HepG2 (cell line): ENCODE data around the gene COG8. TPM values are rescaled to one million over a fixed set of nuclear protein-coding genes. Genes with fewer than 3 reads are reported as not detected.
"Not testable (repeated sequence)": the region's sequence is repeated elsewhere in the genome, so short reads cannot be mapped to it uniquely, and the experiment has no call there.

ENCODE experiments used
- ATAC-seq: fragments of 200-7000 bp; cut with Tn5 transposase; 3 replicates; pipeline ENCODE4 v1.9.1; 2020; ENCODE audit warnings: mild to moderate bottlenecking, moderate library complexity
- BruUV-seq: library from RNA; stranded (reverse); fragments of 400-500 nt; replicated peaks from 2 replicates; lab custom pipeline; 2021; lab: Mats Ljungman, UMichigan
- CTCF ChIA-PET: fragments of 300-600 bp; formaldehyde crosslinking; extraction: SDS; loops from one replicate; lab custom pipeline; 2021; ENCODE audit warnings: low total read pairs, inconsistent platforms, low intra/inter-chr PET ratio; lab: Yijun Ruan, JAX
- POLR2A ChIA-PET: fragments of 350-600 bp; sonication (Branson Sonifier 250); formaldehyde crosslinking; loops from one replicate; lab custom pipeline; 2020; ENCODE audit warnings: antibody characterized with exemption, inconsistent platforms; lab: Yijun Ruan, JAX
- DNase-seq: peaks from one replicate; pipeline ENCODE4 v3.0.0-alpha.2; 2015; ENCODE audit warnings: low spot score
- FAIRE-seq: peaks from 3 replicates; lab custom pipeline; 2011; peaks lifted over from hg19 to GRCh38; lab: Jason Lieb, UNC
- H2AFZ ChIP-seq: one replicate; pipeline ENCODE4 v1.6.1; 2011; ENCODE audit warnings: low read length, inconsistent platforms
- H3K27ac ChIP-seq: fragments of 300-600 bp; 3 replicates; pipeline ENCODE4 v1.8.0; 2011; ENCODE audit warnings: mixed run types, mild to moderate bottlenecking, mixed read lengths, low read length, inconsistent platforms; ENCODE audit not compliant: insufficient read depth; ENCODE audit errors: extremely low read length
- H3K27me3 ChIP-seq, 2 experiments: fragments of 200-600 bp in 1 of 2; 2 replicates in 1 of 2; 3 replicates in 1 of 2; pipeline versions ENCODE4 v1.6.0 to v1.8.0; 2011; ENCODE audit warnings: low read length in 2 of 2, mild to moderate bottlenecking in 2 of 2, moderate library complexity in 2 of 2, inconsistent platforms in 1 of 2; ENCODE audit not compliant: insufficient read depth in 2 of 2, control insufficient read depth in 1 of 2
- H3K36me3 ChIP-seq, 2 experiments: fragments of 200-600 bp in 1 of 2; replicated peaks in 1 of 2; 2 replicates in 1 of 2; 3 replicates in 1 of 2; pipeline versions ENCODE4 v1.5.1 to v1.8.0; 2011; ENCODE audit warnings: low read length in 2 of 2, inconsistent platforms in 1 of 2; ENCODE audit not compliant: insufficient read depth in 2 of 2, control insufficient read depth in 1 of 2
- H3K4me1 ChIP-seq: 2 replicates; pipeline ENCODE4 v1.5.1; 2012; ENCODE audit warnings: low read length, inconsistent platforms; ENCODE audit not compliant: insufficient read depth
- H3K4me2 ChIP-seq: 2 replicates; pipeline ENCODE4 v1.6.0; 2011; ENCODE audit warnings: low read depth, low read length, inconsistent platforms
- H3K4me3 ChIP-seq, 3 experiments: fragments of 200-600 bp in 1 of 3; sonication (generic), shearing (Covaris generic) in 1 of 3; replicated peaks in 1 of 3; 2 replicates each; pipeline ENCODE4 v1.5.1; 2011 to 2016; ENCODE audit warnings: low read length in 3 of 3, inconsistent platforms in 2 of 3, low read depth in 2 of 3, mild to moderate bottlenecking in 2 of 3, control low read depth in 1 of 3, mixed read lengths in 1 of 3; ENCODE audit not compliant: insufficient read depth in 1 of 3
- H3K79me2 ChIP-seq: one replicate; pipeline ENCODE4 v1.6.1; 2011; ENCODE audit warnings: low read length, inconsistent platforms; ENCODE audit not compliant: insufficient read depth
- H3K9ac ChIP-seq: 2 replicates; pipeline ENCODE4 v1.6.0; 2011; ENCODE audit warnings: mild to moderate bottlenecking, low read depth, low read length, inconsistent platforms; ENCODE audit not compliant: insufficient read depth
- H3K9me3 ChIP-seq: 2 replicates; pipeline ENCODE4 v1.5.1; 2012; ENCODE audit warnings: mild to moderate bottlenecking, low read length
- H4K20me1 ChIP-seq: 2 replicates; pipeline ENCODE4 v1.6.0; 2011; ENCODE audit warnings: inconsistent platforms, mild to moderate bottlenecking, low read length, moderate library complexity; ENCODE audit not compliant: insufficient read depth
- EP300 ChIP-seq, 3 experiments: sonication (generic) in 1 of 3; formaldehyde crosslinking in 1 of 3; IDR thresholded peaks; 2 replicates each; pipeline versions ENCODE4 v1.5.1 to v1.6.1; 2011 to 2020; ENCODE audit warnings: low read depth in 2 of 3, low read length in 2 of 3, borderline replicate concordance in 1 of 3, improper control_type of control experiment in 1 of 3, mild to moderate bottlenecking in 1 of 3, missing genetic modification reagents in 1 of 3, moderate library complexity in 1 of 3
- IKZF5 ChIP-seq: IDR thresholded peaks from 2 replicates; pipeline ENCODE4 v1.6.1; 2018; ENCODE audit warnings: missing genetic modification reagents, mild to moderate bottlenecking, missing compliant biosample characterization
- NCOR1 ChIP-seq: fragments of 200-600 bp; sonication (generic); IDR thresholded peaks from 2 replicates; pipeline ENCODE4 v1.7.0; 2017; ENCODE audit warnings: antibody characterized with exemption, low read length, borderline replicate concordance
- SRF ChIP-seq: IDR thresholded peaks from 2 replicates; pipeline ENCODE4 v1.6.1; 2011; ENCODE audit warnings: mild to moderate bottlenecking, low read depth, low read length, moderate library complexity
- TP53 ChIP-seq: sonication (generic); formaldehyde crosslinking; conservative IDR thresholded peaks from 2 replicates; pipeline ENCODE4 v1.4.0; 2020; ENCODE audit warnings: missing genetic modification reagents
- YEATS4 ChIP-seq: sonication (generic); formaldehyde crosslinking; IDR thresholded peaks from 2 replicates; pipeline ENCODE4 v1.4.0; 2020; ENCODE audit warnings: missing genetic modification reagents, borderline replicate concordance
- ZNF614 ChIP-seq: IDR thresholded peaks from 2 replicates; pipeline ENCODE4 v1.6.1; 2018; ENCODE audit warnings: missing biosample characterization, missing genetic modification reagents, inconsistent platforms, borderline replicate concordance
- ZNF639 ChIP-seq: conservative IDR thresholded peaks from 2 replicates; pipeline ENCODE4 v1.6.1; 2018; ENCODE audit warnings: missing genetic modification reagents
- ZNF644 ChIP-seq: IDR thresholded peaks from 2 replicates; pipeline ENCODE4 v1.6.1; 2016; ENCODE audit warnings: low read depth
- ZZZ3 ChIP-seq: sonication (generic); formaldehyde crosslinking; IDR thresholded peaks from 2 replicates; pipeline ENCODE4 v1.4.0; 2020; ENCODE audit warnings: missing genetic modification reagents, mild to moderate bottlenecking, borderline replicate concordance
- WGBS: methylation state at CpG from one replicate; pipeline ENCODE4 v1.1.6; 2017; ENCODE audit warnings: low lambda C conversion rate; 5-methylcytosine and 5-hydroxymethylcytosine counted together
- in situ Hi-C: cut with HindIII; loops from 2 replicates; pipeline ENCODE4 v1.10.0; 2017; ENCODE audit warnings: low pct_unique_long_range_greater_than_20kb; ENCODE audit not compliant: extremely low pct_ligation_motif_present
- intact Hi-C: fragments of 100-400 bp; cut with micrococcal nuclease; formaldehyde crosslinking; loops from one replicate; pipeline ENCODE4 v1.10.0; 2022; ENCODE audit not compliant: unreplicated experiment
- polyA plus RNA-seq, 8 experiments: library from polyadenylated mRNA; depleted of rRNA in 3 of 8; stranded (reverse) in 7 of 8; unstranded in 1 of 8; fragments of >200 nt; fragmentation: Illumina TruSeq in 4 of 8; extraction: Trizol in 4 of 8; gene quantifications; 2 replicates each; pipeline versions ENCODE4 v1.2.1 to v1.2.3, GENCODE V29; 2011 to 2016; ENCODE audit warnings: low read depth in 4 of 8, missing spikeins in 1 of 8, mixed read lengths in 1 of 8; ENCODE audit not compliant: insufficient read depth in 1 of 8
- total RNA-seq, 5 experiments: library from RNA; depleted of rRNA; stranded (reverse); fragments of >200 nt; fragmentation: Illumina TruSeq; extraction: Trizol; gene quantifications; 2 replicates each; pipeline ENCODE4 v1.2.3, GENCODE V29; 2016; ENCODE audit warnings: low read depth in 1 of 5
- TF ChIP-seq, protein P1 (sequence below): sonication (generic); formaldehyde crosslinking; IDR thresholded peaks from 2 replicates; pipeline ENCODE4 v1.5.0; 2020; ENCODE audit warnings: mild to moderate bottlenecking, missing genetic modification reagents, borderline replicate concordance

COG8 gene
- total and polyA plus RNA-seq, 2 of the 13 experiments (the other 11 are each of a cell fraction or from before 2014, with no cell fraction given), result 45.5 to 52.1 TPM

- in situ Hi-C loops, H3K27ac ChIP-seq, BruUV-seq, H3K9me3 ChIP-seq, intact Hi-C loops, FAIRE-seq, H3K27me3 ChIP-seq, H3K79me2 ChIP-seq, ATAC-seq, H4K20me1 ChIP-seq, CTCF ChIA-PET, H2AFZ ChIP-seq, DNase-seq, H3K4me3 ChIP-seq, H3K9ac ChIP-seq, POLR2A ChIA-PET, H3K4me2 ChIP-seq: not testable (repeated sequence)
- Histone ChIP-seq H3K36me3 (peaks cover 6 to 13% of the 10 kb centered on the region in 2 experiments; a peak in 4 of 5 replicates), H3K4me1 (peaks cover 16% of the 10 kb centered on the region)
- 98% methylated on average over 9 of the region's 9 CpGs for WGBS
These were observed 20.7 kb upstream of the COG8 start for GRCh38 chr16:69360070-69360469.

DNA sequence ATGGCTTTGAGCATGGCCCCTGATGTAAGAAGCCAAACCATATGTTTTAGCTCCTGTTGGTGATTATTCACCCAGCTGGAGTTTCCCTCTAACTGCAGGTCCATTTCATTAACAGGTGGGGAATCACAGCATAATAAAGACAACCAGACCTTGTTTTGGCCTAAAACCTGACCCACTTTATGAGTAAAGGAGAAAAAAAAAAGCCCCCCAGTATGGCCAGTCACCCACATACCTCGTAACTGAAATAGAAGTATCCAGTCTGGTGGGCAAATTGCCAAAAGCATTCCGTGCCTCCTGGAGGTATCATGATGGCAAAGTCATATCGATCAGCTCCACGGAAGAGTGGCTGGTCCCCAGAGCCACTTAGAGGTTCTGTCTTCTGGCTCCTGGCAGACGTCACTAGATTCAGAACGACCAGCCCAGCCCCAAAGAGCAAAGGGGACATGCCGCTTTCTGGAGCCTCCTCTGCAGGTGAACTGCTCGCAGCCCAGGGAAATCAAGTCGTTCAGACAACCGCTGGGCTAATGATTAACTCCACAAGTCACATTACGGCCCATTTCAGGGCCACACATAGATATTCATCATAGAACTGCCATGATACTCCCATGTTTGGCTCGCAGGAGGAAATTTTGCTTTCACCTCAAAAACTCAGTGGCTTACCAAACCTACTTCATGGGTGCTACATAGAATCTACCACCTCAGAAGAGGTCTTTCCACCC, 12.1 kb upstream of the COG8 start, which contains the start of gene TMED6:
TMED6 (minus strand) TSS at position 478 of the 719 bp plus-strand sequence; CDS start at position 445, 33 bp downstream.
- H3K4me1 ChIP-seq, result peaks cover 24% of the 10 kb centered on the region
- CTCF ChIA-PET, result no interaction called here
- peak within 1 kb of the TSS; percentile 59 for H3K9ac ChIP-seq
- ATAC-seq, result peak; percentile 93
- POLR2A ChIA-PET, result interaction anchor here (1.1 to 4.1 kb wide), 11 partner anchors 10 to 403 kb away, joined by 4 to 22 read pairs (median 5); partner anchors contain the start of genes COG8, NIP7, NOB1 and PDF
- H3K4me3 ChIP-seq, result peak within 1 kb of the TSS; percentile 54 to 64 (median 61)
- peak within 1 kb of the TSS; percentile 39 for H3K27ac ChIP-seq
- BruUV-seq, result no TSS peak
- no peaks in the 10 kb centered on the region for H3K79me2 ChIP-seq
- H3K27me3 ChIP-seq, result no peaks in the 10 kb centered on the region
- H3K9me3 ChIP-seq, result no peaks in the 10 kb centered on the region
- DNase-seq, result peak; percentile 92
- H3K36me3 ChIP-seq, result peaks cover 3 to 8% of the 10 kb centered on the region in 2 experiments; a peak in 4 of 5 replicates
- H4K20me1 ChIP-seq, result no peaks in the 10 kb centered on the region
- peak; percentile 99 for FAIRE-seq
- in situ Hi-C loops (no loop called here), intact Hi-C loops (loop anchor here (5.0 kb wide), 1 partner anchor 36 kb away; the partner anchor contains the start of gene TERF2)
- peak within 1 kb of the TSS; percentile 91 for H3K4me2 ChIP-seq
- 2% methylated on average over 11 of the region's 12 CpGs for WGBS
- H2AFZ ChIP-seq, result no peak within 1 kb of the TSS
- TF ChIP-seq ZNF639, result 0 out of 2 replicates have a peak, but pooled peaks have one; percentile 47
- TF ChIP-seq ZZZ3, result no peak
- peak; percentile 38; the same call in 1 of the 2 replicates for TF ChIP-seq NCOR1
- peak; percentile 45; the same call in 1 of the 2 replicates for TF ChIP-seq YEATS4 (CRISPR knock-in tag)
- peak; percentile 54; the same call in 1 of the 2 replicates for TF ChIP-seq ZNF614 (CRISPR knock-in tag)
- peak; percentile 34; the same call in 1 of the 2 replicates for TF ChIP-seq IKZF5 (CRISPR knock-in tag)
- TF ChIP-seq, protein P1, sequence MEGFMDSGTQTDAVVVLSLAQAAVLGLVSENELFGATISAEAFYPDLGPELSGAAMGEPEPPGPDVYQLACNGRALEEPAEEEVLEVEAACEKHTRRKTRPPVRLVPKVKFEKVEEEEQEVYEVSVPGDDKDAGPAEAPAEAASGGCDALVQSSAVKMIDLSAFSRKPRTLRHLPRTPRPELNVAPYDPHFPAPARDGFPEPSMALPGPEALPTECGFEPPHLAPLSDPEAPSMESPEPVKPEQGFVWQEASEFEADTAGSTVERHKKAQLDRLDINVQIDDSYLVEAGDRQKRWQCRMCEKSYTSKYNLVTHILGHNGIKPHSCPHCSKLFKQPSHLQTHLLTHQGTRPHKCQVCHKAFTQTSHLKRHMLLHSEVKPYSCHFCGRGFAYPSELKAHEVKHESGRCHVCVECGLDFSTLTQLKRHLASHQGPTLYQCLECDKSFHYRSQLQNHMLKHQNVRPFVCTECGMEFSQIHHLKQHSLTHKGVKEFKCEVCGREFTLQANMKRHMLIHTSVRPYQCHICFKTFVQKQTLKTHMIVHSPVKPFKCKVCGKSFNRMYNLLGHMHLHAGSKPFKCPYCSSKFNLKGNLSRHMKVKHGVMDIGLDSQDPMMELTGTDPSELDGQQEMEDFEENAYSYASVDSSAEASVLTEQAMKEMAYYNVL (CRISPR knock-in tag), result no peak
- no peak for TF ChIP-seq EP300 (IDR thresholded peaks at IDR 0.05; ENCODE audit: low read depth in 2 of 2, low read length in 2 of 2)
- TF ChIP-seq EP300 (CRISPR knock-in tag; IDR thresholded peaks at IDR 0.05; ENCODE audit: borderline replicate concordance), result no peak
- peak; percentile 68; the same call in 1 of the 2 replicates for TF ChIP-seq SRF
- TF ChIP-seq TP53 (CRISPR knock-in tag), result no peak
- TF ChIP-seq ZNF644 (CRISPR knock-in tag), result peak; percentile 37; the same call in 1 of the 2 replicates
